GM20431 (cell line): ENCODE measurements around the gene CDC123.
"Not testable (repeated sequence)": the region's sequence is repeated elsewhere in the genome, so short reads cannot be mapped to it uniquely, and the experiment has no call there.

Experiments
- in situ Hi-C: fragments of 300-500 bp; cut with MseI, MboI; formaldehyde crosslinking; loops from one replicate; pipeline ENCODE4 v1.15.0; 2020; ENCODE audit warnings: low sequenced_read_pairs; ENCODE audit not compliant: unreplicated experiment

The CDC123 gene

DNA sequence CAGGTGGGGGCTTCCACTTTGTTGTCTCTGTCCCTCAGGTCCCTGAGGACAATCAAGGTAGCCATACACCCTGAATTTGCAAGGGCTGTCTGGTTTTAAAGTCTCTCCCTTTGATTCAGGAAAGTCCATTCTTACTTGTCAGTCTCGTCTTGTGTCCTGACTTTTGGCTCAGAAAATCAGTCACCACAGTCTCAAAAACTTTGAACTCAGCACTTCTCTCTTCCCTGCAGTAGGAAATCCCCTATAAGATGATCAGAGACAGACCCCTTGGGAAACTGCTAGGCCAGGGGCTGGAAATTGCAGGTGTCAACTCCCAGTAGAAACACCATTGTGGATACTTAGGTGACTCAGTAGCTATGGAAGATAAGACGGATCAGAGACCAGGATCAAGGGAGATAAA is 73.1 kb downstream of the CDC123 start:
- in situ Hi-C loops, result loop anchor here (25.0 kb wide), 2 partner anchors 193 to 393 kb away; no protein-coding TSS in a partner anchor

GRCh38 chr10:12271210-12271540 is 75.2 kb downstream of the CDC123 start:
- in situ Hi-C loops, result loop anchor here (25.0 kb wide), 2 partner anchors 191 to 391 kb away; no protein-coding TSS in a partner anchor

DNA sequence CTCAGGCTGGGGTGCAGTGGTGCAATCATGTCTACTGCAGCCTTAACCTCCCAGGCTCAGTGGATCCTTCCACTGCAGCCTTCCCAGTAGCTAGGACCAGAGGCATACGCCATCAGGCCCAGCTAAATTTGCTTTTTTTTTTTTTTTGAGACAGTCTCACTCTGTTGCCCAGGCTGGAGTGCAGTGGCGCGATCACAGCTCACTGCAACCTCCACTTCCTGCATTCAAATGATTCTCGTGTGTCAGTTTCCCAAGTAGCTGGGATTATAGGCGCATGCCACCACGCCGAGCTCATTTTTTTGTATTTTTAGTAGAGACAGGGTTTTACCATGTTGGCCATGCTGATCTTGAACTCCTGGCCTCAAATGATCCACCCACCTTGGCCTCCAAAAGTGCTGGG is 81.9 kb downstream of the CDC123 start:
- in situ Hi-C loops, result not testable (repeated sequence)

DNA sequence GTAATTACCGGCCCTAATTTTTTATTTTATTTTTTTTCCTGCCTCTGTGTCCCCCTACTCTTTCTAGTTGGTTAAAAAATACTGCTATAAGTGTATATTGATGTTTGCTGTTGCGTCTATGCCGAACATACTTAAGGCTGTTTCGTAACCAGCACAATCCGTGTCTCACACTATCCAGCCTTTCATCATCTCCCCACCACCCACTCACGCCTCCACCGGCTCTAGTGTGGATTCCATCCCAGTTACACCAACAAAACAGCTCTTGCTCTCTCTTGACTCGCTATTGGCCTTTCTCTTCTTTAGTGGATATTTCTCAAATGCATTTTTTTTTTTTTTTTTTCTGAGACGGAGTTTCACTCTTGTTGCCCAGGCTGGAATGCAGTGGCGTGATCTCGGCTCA is 83.3 kb downstream of the CDC123 start:
- in situ Hi-C loops, result no loop called here

GRCh38 chr10:12287772-12288171 is 91.8 kb downstream of the CDC123 start:
- in situ Hi-C loops, result no loop called here

DNA sequence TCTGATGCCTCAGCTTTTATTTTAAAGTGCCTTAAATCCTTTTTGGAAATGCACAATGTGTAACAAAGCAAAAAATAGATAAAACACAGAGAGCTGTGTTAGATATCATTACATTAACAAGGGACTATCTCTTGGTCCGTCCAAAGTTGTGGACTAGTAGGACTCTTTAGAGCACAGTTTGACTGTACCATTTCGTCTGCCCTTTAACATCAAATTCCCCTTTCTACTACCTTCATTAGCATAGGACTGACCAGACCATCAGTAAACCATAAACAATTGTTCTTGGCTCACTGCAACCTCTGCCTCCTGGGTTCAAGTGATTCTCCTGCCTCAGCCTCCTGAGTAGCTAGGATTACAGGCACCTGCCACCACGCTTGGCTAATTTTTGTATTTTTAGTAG is 101.8 kb downstream of the CDC123 start:
- in situ Hi-C loops, result not testable (repeated sequence)

GRCh38 chr10:12299222-12299965 is 103.4 kb downstream of the CDC123 start:
- in situ Hi-C loops, result no loop called here
